ENCODE measurements around the gene HMGCS2. TPM values are rescaled to one million over a fixed set of nuclear protein-coding genes. Genes with fewer than 3 reads are reported as not detected.

The HMGCS2 gene
- total and polyA plus RNA-seq, 10 of the 15 experiments (the other 5 are each of a cell fraction or from before 2014, with no cell fraction given): 0.49 TPM; not detected in 9

DNA sequence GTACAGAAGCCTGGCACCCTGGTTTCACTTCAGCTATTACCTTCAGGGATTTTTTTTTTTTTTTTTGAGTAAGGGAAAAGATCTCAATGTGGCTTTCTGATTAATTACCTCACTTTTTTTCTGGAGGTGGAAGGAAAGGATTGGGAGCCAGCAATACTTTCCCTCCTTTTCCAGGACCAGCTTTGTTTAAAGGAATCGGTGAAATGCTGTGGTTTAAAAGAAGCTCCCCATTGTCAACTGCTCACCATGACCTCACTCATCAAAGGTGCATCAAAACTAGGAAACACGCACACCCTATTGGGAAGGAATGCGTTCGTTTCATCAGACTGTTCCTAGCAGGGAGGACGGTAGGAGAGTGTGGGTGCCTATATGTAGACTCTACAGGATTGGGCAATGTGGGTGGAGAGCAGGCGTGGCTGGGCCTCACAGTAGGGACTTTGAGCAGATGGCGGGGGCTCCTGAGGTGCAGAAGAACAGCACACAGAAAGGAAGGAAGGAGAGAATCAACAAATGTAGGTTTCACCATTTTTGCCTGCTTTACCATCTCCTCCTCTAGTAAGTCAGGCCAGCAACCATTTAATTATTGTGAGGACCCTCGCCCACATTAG, 44.0 kb downstream of the HMGCS2 start (continued):
- no peak for TF ChIP-seq PRDM15 (CRISPR knock-in tag; IDR thresholded peaks at IDR 0.05)
- no peak for TF ChIP-seq SUPT20H (IDR thresholded peaks at IDR 0.05; ENCODE audit: borderline replicate concordance, control insufficient read depth, low read depth, low read length)

DNA sequence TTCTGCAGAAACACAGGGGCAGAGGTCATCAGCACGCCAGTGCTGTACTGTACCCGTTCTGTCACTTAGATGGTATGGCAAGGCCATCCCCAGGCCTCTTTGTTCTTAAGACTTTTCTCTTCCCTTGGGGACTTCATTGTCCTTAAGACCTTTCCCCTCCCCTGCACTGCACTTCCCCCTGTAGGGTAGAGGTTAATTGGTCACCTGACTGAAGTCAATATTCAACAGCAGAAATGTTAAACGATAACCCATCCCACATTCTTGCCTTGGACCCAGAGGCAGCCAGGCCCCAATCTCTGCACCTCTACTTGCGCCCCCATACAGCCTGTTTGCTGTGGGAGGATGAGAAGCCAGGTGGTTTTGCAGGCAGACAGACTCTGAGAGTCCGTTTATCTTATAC, 46.8 kb downstream of the HMGCS2 start:
- no peaks in the 10 kb centered on the region for H3K79me2 ChIP-seq (ENCODE audit: control insufficient read depth, insufficient read depth, low read length)
- intact Hi-C loops (cut with micrococcal nuclease; ENCODE audit: unreplicated experiment): no loop called here
- H4K20me1 ChIP-seq (ENCODE audit: control insufficient read depth, insufficient read depth): no peaks in the 10 kb centered on the region
- H3K27ac ChIP-seq (ENCODE audit: control insufficient read depth, insufficient read depth): no peak overlapping the region
- ChIA-PET POLR2A (no interaction called here), CTCF (no interaction called here), RAD21 (ENCODE audit: unreplicated experiment) (no interaction called here), SMC1A (ENCODE audit: uncharacterized antibody, unreplicated experiment) (no interaction called here)
- H3K36me3 ChIP-seq (ENCODE audit: control insufficient read depth in 2 of 2, insufficient read depth in 2 of 2, low read length in 1 of 2): no peaks in the 10 kb centered on the region; a peak in 1 of 4 replicates
- no peak overlapping the region for H2AFZ ChIP-seq (ENCODE audit: control insufficient read depth, low read depth, low read length)
- H3K4me3 ChIP-seq: no peak overlapping the region
- BruUV-seq (replicated peaks): no TSS peak
- H3K27me3 ChIP-seq (replicated peaks in 1 of 2; ENCODE audit: control insufficient read depth in 2 of 2, insufficient read depth in 2 of 2, low read length in 1 of 2): no peaks in the 10 kb centered on the region
- DNase-seq (ENCODE audit: low read depth, low spot score): no peak
- H3K4me1 ChIP-seq (ENCODE audit: control insufficient read depth, insufficient read depth, low read length): no peaks in the 10 kb centered on the region
- H3K9me3 ChIP-seq (replicated peaks; ENCODE audit: control insufficient read depth, insufficient read depth, low read length): no peaks in the 10 kb centered on the region
- WGBS (ENCODE audit: insufficient coverage, insufficient replicate concordance, low lambda C conversion rate, missing lambda C conversion rate): 51% methylated on average over 5 of the region's 5 CpGs
- no peak; the same call in 2 of the 3 replicates for ATAC-seq
- in situ Hi-C loops (cut with MboI): no loop called here
- H3K9ac ChIP-seq (ENCODE audit: control insufficient read depth, insufficient read depth, low read length): no peak overlapping the region
- H3K4me2 ChIP-seq (ENCODE audit: control insufficient read depth, insufficient read depth): no peak overlapping the region
- no peak for FAIRE-seq
- no peak for TF ChIP-seq TARDBP (IDR thresholded peaks at IDR 0.05; ENCODE audit: borderline replicate concordance)
- TF ChIP-seq RUNX3 (IDR thresholded peaks at IDR 0.05; ENCODE audit: low read length): no peak
- TF ChIP-seq, protein P1, sequence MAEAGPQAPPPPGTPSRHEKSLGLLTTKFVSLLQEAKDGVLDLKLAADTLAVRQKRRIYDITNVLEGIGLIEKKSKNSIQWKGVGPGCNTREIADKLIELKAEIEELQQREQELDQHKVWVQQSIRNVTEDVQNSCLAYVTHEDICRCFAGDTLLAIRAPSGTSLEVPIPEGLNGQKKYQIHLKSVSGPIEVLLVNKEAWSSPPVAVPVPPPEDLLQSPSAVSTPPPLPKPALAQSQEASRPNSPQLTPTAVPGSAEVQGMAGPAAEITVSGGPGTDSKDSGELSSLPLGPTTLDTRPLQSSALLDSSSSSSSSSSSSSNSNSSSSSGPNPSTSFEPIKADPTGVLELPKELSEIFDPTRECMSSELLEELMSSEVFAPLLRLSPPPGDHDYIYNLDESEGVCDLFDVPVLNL (IDR thresholded peaks at IDR 0.05; ENCODE audit: low read depth, low read length): no peak
- no peak for TF ChIP-seq MAX (IDR thresholded peaks at IDR 0.05; ENCODE audit: low read depth, low read length)
- no peak for TF ChIP-seq CEBPB (IDR thresholded peaks at IDR 0.05; ENCODE audit: borderline replicate concordance in 1 of 2, low read depth in 2 of 2, low read length in 2 of 2)
- no peak for TF ChIP-seq CTCF (IDR thresholded peaks at IDR 0.05 in 2 of 3, conservative IDR thresholded peaks at IDR 0.05 in 1 of 3; ENCODE audit: control insufficient read depth in 2 of 3, extremely low read depth in 1 of 3, insufficient read depth in 1 of 3, low read depth in 3 of 3, low read length in 3 of 3)
- no peak for TF ChIP-seq ZNF24 (IDR thresholded peaks at IDR 0.05)
- no peak for TF ChIP-seq ZZZ3 (IDR thresholded peaks at IDR 0.05; ENCODE audit: control insufficient read depth, insufficient read length, low read depth)
- no peak for TF ChIP-seq RAD51 (IDR thresholded peaks at IDR 0.05)
- no peak for TF ChIP-seq RB1 (IDR thresholded peaks at IDR 0.05; ENCODE audit: borderline replicate concordance)
- TF ChIP-seq ZBTB33 (IDR thresholded peaks at IDR 0.05): no peak
